Skeletal muscle satellite cell (primary cell): ENCODE results near the gene CKS1B. TPM values are rescaled to one million over a fixed set of nuclear protein-coding genes. Genes with fewer than 3 reads are reported as not detected.

Experiments used
- H3K27me3 ChIP-seq: 2 replicates; pipeline ENCODE4 v1.7.0; 2013; ENCODE audit warnings: low read length; ENCODE audit not compliant: control insufficient read depth, insufficient read depth
- H3K36me3 ChIP-seq: 2 replicates; pipeline ENCODE4 v1.7.0; 2013; ENCODE audit warnings: mild to moderate bottlenecking, control low read depth, low read length; ENCODE audit not compliant: insufficient read depth
- H3K4me1 ChIP-seq: 2 replicates; pipeline ENCODE4 v1.7.0; 2013; ENCODE audit warnings: low read length; ENCODE audit not compliant: control insufficient read depth, insufficient read depth
- H3K4me2 ChIP-seq: 2 replicates; pipeline ENCODE4 v1.7.0; 2013; ENCODE audit warnings: mild to moderate bottlenecking, low read length
- H3K4me3 ChIP-seq: 2 replicates; pipeline ENCODE4 v1.7.0; 2013; ENCODE audit warnings: low read length
- H3K9ac ChIP-seq: 2 replicates; pipeline ENCODE4 v1.7.0; 2013; ENCODE audit warnings: mild to moderate bottlenecking, low read depth, low read length, moderate library complexity
- H3K9me3 ChIP-seq: replicated peaks from 2 replicates; pipeline ENCODE4 v1.7.0; 2013; ENCODE audit warnings: mild to moderate bottlenecking, control low read depth, low read length
- small RNA-seq: library from RNA; depleted of rRNA; stranded (forward); fragments of <200 nt; gene quantifications from one replicate; pipeline ENCODE3, GENCODE V24; 2012

The CKS1B gene

GRCh38 chr1:155026154-155026553 lies 51.7 kb downstream of the CKS1B start:
- Histone ChIP-seq H3K9me3 (no peaks in the 10 kb centered on the region), H3K4me1 (no peaks in the 10 kb centered on the region), H3K36me3 (no peaks in the 10 kb centered on the region), H3K4me2 (no peak overlapping the region), H3K9ac (no peak overlapping the region), H3K27me3 (peaks cover 5% of the 10 kb centered on the region), H3K4me3 (no peak overlapping the region)

GRCh38 chr1:155026588-155026987 lies 52.1 kb downstream of the CKS1B start:
- no peaks in the 10 kb centered on the region for H3K36me3 ChIP-seq
- H3K9me3 ChIP-seq = no peaks in the 10 kb centered on the region
- no peaks in the 10 kb centered on the region for H3K4me1 ChIP-seq
- peaks cover 7% of the 10 kb centered on the region for H3K27me3 ChIP-seq
- H3K4me2 ChIP-seq = no peak overlapping the region
- no peak overlapping the region for H3K9ac ChIP-seq
- no peak overlapping the region for H3K4me3 ChIP-seq

Small RNA genes lying within 50 kb of the gene (small RNA-seq; reads per million reads assigned to genes)
- not detected for gene MIR4258
- gene RF00017 = not detected
